ENCODE measurements around the gene KCNAB1. TPM values are rescaled to one million over a fixed set of nuclear protein-coding genes. Genes with fewer than 3 reads are reported as not detected.

The KCNAB1 gene
- total RNA-seq, 2 experiments from 2014 or later = 0.09 TPM; not detected in 1

GRCh38 chr3:156353563-156353962 lies 233.2 kb downstream of the KCNAB1 start:
- Mint-ChIP-seq H3K4me1 (no peaks in the 10 kb centered on the region), H3K36me3 (no peaks in the 10 kb centered on the region), H3K27ac (no peak overlapping the region), H3K9me3 (no peaks in the 10 kb centered on the region), H3K4me3 (no peak overlapping the region), H3K27me3 (peaks cover 20% of the 10 kb centered on the region)
- DNase-seq (no peak), ATAC-seq (ENCODE audit: low read depth) (no peak)
- POLR2A ChIA-PET = no interaction called here

DNA sequence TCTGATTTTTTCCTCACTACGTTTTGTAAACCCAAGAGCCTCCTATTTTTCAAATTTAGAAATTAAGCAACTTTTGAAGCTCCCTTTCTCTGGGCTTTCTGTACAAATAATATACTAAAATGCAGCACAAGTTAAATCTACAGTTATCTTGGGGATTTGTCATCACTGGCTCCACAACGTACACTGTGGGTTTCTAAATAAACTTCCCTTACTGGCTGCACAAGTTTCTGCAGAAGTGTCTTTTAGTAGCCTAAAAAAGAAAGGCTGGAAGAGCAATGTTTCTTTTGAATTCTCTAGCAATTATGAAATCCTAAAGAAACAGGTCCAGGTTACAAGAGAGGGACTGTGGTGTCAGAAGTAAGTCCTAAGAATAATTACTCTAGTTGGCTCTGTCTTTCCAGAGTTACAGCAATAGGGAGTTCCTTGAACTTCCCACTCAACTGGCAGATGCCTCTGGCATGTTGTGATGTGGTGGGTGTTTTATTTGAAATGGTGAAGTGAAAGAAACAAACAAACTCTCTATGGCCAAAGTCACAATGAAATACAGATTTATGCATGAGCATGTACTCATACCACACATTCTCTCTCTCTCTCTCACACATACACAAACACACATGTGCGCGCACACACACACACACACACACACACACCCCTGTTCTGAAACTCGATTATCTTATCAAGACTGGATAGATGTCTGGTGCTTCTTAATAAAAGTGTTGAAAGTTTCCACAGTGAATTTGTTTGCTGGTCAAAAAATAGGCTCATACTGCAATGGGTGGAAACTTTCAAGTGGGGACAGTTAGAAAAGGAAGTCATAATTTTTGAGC lies 236.4 kb downstream of the KCNAB1 start:
- ATAC-seq (ENCODE audit: low read depth) (no peak), DNase-seq (no peak)
- POLR2A ChIA-PET = no interaction called here
- Mint-ChIP-seq H3K27ac (no peak overlapping the region), H3K4me3 (no peak overlapping the region), H3K27me3 (peaks cover 19% of the 10 kb centered on the region), H3K36me3 (no peaks in the 10 kb centered on the region), H3K9me3 (no peaks in the 10 kb centered on the region), H3K4me1 (no peaks in the 10 kb centered on the region)

DNA sequence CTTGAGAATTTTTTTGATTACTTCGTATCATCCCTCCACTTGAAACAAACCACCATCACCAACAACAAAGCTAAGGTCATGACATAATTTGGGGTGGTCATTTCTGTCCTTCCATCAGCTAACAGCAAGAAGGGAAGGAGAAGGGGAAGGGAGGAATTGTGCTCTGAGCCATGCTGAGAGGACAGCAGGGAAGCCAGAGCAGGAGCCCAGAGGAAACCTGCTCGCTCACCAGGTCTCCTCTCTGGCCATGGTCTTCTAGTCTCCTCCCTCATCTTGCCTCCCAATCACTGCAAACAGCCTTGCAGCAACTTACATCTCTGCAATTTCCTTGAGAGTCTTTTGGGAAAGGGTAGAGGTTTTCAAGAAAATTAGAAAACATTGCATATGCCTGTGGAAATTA lies 237.9 kb downstream of the KCNAB1 start:
- no peaks in the 10 kb centered on the region for H3K9me3 Mint-ChIP-seq
- POLR2A ChIA-PET = no interaction called here

GRCh38 chr3:156359368-156359767 lies 239.0 kb downstream of the KCNAB1 start:
- POLR2A ChIA-PET = no interaction called here
- H3K27ac Mint-ChIP-seq = no peak overlapping the region
- no peak overlapping the region for H3K4me3 Mint-ChIP-seq
- no peaks in the 10 kb centered on the region for H3K4me1 Mint-ChIP-seq
- H3K9me3 Mint-ChIP-seq = no peaks in the 10 kb centered on the region
- DNase-seq (no peak), ATAC-seq (ENCODE audit: low read depth) (no peak)
- peaks cover 16% of the 10 kb centered on the region for H3K27me3 Mint-ChIP-seq
- no peaks in the 10 kb centered on the region for H3K36me3 Mint-ChIP-seq

More for the DNA sequence above, 237.9 kb downstream of the KCNAB1 start:
- Mint-ChIP-seq H3K27ac (no peak overlapping the region), H3K4me1 (no peaks in the 10 kb centered on the region), H3K27me3 (peaks cover 19% of the 10 kb centered on the region), H3K4me3 (no peak overlapping the region), H3K36me3 (no peaks in the 10 kb centered on the region)
- ATAC-seq (ENCODE audit: low read depth) = no peak
- DNase-seq = no peak

DNA sequence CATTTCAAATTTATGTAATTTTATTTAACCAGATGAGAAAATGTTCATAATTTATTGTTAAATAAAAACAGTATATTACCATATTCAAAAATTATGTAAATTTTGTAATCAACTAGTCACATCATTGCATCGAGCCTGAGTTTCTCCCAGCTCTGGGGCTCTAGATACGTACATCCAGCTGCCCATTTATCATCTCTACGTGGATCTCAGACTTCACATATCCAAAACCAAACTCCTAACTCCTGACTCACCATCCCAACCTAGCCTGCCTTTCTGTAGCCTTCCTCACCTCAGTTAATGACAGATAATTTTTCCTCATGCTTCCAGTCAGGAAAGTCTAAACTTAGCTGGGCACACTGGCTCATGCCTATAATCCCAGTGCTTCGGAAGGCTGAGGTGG lies 239.7 kb downstream of the KCNAB1 start:
- POLR2A ChIA-PET = no interaction called here
- no peaks in the 10 kb centered on the region for H3K9me3 Mint-ChIP-seq
- ATAC-seq (ENCODE audit: low read depth) = no peak

GRCh38 chr3:156360963-156361362 lies 240.6 kb downstream of the KCNAB1 start:
- Mint-ChIP-seq H3K9me3 (no peaks in the 10 kb centered on the region), H3K36me3 (no peaks in the 10 kb centered on the region), H3K4me3 (no peak overlapping the region), H3K27me3 (peaks cover 13% of the 10 kb centered on the region), H3K4me1 (no peaks in the 10 kb centered on the region), H3K27ac (no peak overlapping the region)
- POLR2A ChIA-PET = interaction anchor here (0.5 kb wide), 1 partner anchor 650 kb away, joined by 6 read pairs; no protein-coding TSS in a partner anchor
- ATAC-seq (ENCODE audit: low read depth) (no peak), DNase-seq (no peak)

More for the DNA sequence above, 239.7 kb downstream of the KCNAB1 start:
- Mint-ChIP-seq H3K27me3 (peaks cover 13% of the 10 kb centered on the region), H3K27ac (no peak overlapping the region), H3K4me1 (no peaks in the 10 kb centered on the region), H3K4me3 (no peak overlapping the region), H3K36me3 (no peaks in the 10 kb centered on the region)
- DNase-seq = no peak

DNA sequence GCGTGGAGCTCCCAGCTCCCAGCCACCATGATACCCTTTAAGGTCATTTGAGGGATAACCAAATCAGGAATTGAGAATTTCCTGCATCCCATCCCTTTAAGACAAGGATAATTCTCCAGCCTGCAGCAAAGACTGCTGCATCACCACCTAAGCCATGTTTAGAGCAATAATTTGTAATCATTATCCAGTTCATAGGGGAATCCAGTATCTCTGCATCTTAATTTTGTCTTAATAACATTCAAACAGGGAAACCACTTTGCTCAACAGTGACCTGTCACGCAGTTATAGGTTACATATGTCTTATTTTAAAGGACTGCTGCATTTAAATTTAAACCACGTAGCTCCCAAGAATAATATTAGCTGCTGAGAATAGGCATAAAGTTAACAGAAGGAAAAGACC lies 246.2 kb downstream of the KCNAB1 start:
- H3K36me3 Mint-ChIP-seq = no peaks in the 10 kb centered on the region
- H3K4me1 Mint-ChIP-seq = no peaks in the 10 kb centered on the region
- no peak overlapping the region for H3K4me3 Mint-ChIP-seq
- no peak for ATAC-seq (ENCODE audit: low read depth)
- H3K27ac Mint-ChIP-seq = no peak overlapping the region
- H3K9me3 Mint-ChIP-seq = no peaks in the 10 kb centered on the region
- POLR2A ChIA-PET = no interaction called here
- DNase-seq = no peak
- H3K27me3 Mint-ChIP-seq = peaks cover 7% of the 10 kb centered on the region

- POLR2A ChIA-PET = no interaction called here
- H3K27me3 Mint-ChIP-seq = peaks cover 7% of the 10 kb centered on the region
- DNase-seq (no peak), ATAC-seq (ENCODE audit: low read depth) (no peak)
- H3K27ac Mint-ChIP-seq = no peak overlapping the region
- no peaks in the 10 kb centered on the region for H3K4me1 Mint-ChIP-seq
- no peaks in the 10 kb centered on the region for H3K36me3 Mint-ChIP-seq
- no peaks in the 10 kb centered on the region for H3K9me3 Mint-ChIP-seq
- no peak overlapping the region for H3K4me3 Mint-ChIP-seq
Observed at GRCh38 chr3:156368189-156368588, 247.8 kb downstream of the KCNAB1 start.

- Mint-ChIP-seq H3K4me1 (no peaks in the 10 kb centered on the region), H3K27me3 (peaks cover 11% of the 10 kb centered on the region), H3K9me3 (no peaks in the 10 kb centered on the region), H3K4me3 (no peak overlapping the region), H3K36me3 (no peaks in the 10 kb centered on the region), H3K27ac (no peak overlapping the region)
- DNase-seq = no peak
- POLR2A ChIA-PET = no interaction called here
- no peak for ATAC-seq (ENCODE audit: low read depth)
Observed at GRCh38 chr3:156371701-156372100, 251.3 kb downstream of the KCNAB1 start.

GRCh38 chr3:156373095-156373494 lies 252.7 kb downstream of the KCNAB1 start:
- DNase-seq = no peak
- ATAC-seq (ENCODE audit: low read depth) = no peak
- Mint-ChIP-seq H3K4me3 (no peak overlapping the region), H3K9me3 (no peaks in the 10 kb centered on the region), H3K27me3 (peaks cover 12% of the 10 kb centered on the region), H3K4me1 (no peaks in the 10 kb centered on the region), H3K36me3 (no peaks in the 10 kb centered on the region), H3K27ac (no peak overlapping the region)
- POLR2A ChIA-PET = no interaction called here

GRCh38 chr3:156373654-156374053 lies 253.3 kb downstream of the KCNAB1 start:
- Mint-ChIP-seq H3K27ac (no peak overlapping the region), H3K4me3 (no peak overlapping the region), H3K9me3 (no peaks in the 10 kb centered on the region), H3K4me1 (no peaks in the 10 kb centered on the region), H3K27me3 (peaks cover 12% of the 10 kb centered on the region), H3K36me3 (no peaks in the 10 kb centered on the region)
- no peak for DNase-seq
- no peak for ATAC-seq (ENCODE audit: low read depth)
- POLR2A ChIA-PET = no interaction called here

- Mint-ChIP-seq H3K27me3 (peaks cover 14% of the 10 kb centered on the region), H3K9me3 (no peaks in the 10 kb centered on the region), H3K27ac (no peak overlapping the region), H3K4me3 (no peak overlapping the region), H3K36me3 (no peaks in the 10 kb centered on the region), H3K4me1 (no peaks in the 10 kb centered on the region)
- ATAC-seq (ENCODE audit: low read depth) (no peak), DNase-seq (no peak)
- POLR2A ChIA-PET = no interaction called here
Observed at GRCh38 chr3:156376199-156376598, 255.8 kb downstream of the KCNAB1 start.

GRCh38 chr3:156377266-156377665 lies 256.9 kb downstream of the KCNAB1 start:
- H3K4me3 Mint-ChIP-seq = no peak overlapping the region
- H3K27ac Mint-ChIP-seq = no peak overlapping the region
- no peak for DNase-seq
- H3K4me1 Mint-ChIP-seq = no peaks in the 10 kb centered on the region
- POLR2A ChIA-PET = no interaction called here
- no peaks in the 10 kb centered on the region for H3K36me3 Mint-ChIP-seq
- ATAC-seq (ENCODE audit: low read depth) = no peak
- no peaks in the 10 kb centered on the region for H3K9me3 Mint-ChIP-seq
- H3K27me3 Mint-ChIP-seq = peaks cover 14% of the 10 kb centered on the region

GRCh38 chr3:156377718-156378117 lies 257.3 kb downstream of the KCNAB1 start:
- no peak overlapping the region for H3K27ac Mint-ChIP-seq
- no peaks in the 10 kb centered on the region for H3K36me3 Mint-ChIP-seq
- H3K9me3 Mint-ChIP-seq = no peaks in the 10 kb centered on the region
- no peak for DNase-seq
- H3K4me3 Mint-ChIP-seq = no peak overlapping the region
- POLR2A ChIA-PET = no interaction called here
- H3K27me3 Mint-ChIP-seq = peaks cover 14% of the 10 kb centered on the region
- H3K4me1 Mint-ChIP-seq = no peaks in the 10 kb centered on the region
- no peak for ATAC-seq (ENCODE audit: low read depth)
